Stimulated activated CD4-positive, alpha-beta T cell treated with anti-CD3 and anti-CD28 coated beads, Interleukin-4, amount 100 ng/mL, for 1 hour (primary cell): ENCODE data around the gene CPNE7.
"Not testable (repeated sequence)": the region's sequence is repeated elsewhere in the genome, so short reads cannot be mapped to it uniquely, and the experiment has no call there.

Experiments used
- DNase-seq: peaks from one replicate; pipeline ENCODE4 v3.0.0-alpha.2; 2020

CPNE7 gene

DNA sequence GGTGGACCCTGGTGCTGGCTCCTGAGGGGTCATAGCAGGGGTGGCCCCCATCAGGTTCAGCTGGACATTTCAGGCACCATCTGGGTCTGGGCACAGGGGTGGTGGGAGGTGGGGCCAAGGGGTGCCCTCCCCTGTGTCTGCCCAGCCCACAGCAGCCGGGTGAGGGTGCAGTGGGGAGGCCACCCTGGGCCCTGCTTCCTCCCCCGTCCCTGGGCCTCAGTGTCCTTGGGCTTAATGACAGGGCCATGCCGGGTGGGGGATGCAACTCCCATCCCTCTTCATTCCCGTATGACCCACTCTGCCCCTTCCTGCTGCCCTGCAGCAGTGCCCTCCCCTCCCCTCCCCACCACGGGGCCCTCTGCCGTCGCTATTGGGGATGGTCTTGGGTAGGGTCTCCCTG lies 10.7 kb downstream of the CPNE7 start:
- DNase-seq = no peak

- peak; percentile 26 for DNase-seq
These were observed 11.3 kb downstream of the CPNE7 start for GRCh38 chr16:89586853-89587252.

GRCh38 chr16:89587676-89588075 lies 12.1 kb downstream of the CPNE7 start:
- not testable (repeated sequence) for DNase-seq

DNA sequence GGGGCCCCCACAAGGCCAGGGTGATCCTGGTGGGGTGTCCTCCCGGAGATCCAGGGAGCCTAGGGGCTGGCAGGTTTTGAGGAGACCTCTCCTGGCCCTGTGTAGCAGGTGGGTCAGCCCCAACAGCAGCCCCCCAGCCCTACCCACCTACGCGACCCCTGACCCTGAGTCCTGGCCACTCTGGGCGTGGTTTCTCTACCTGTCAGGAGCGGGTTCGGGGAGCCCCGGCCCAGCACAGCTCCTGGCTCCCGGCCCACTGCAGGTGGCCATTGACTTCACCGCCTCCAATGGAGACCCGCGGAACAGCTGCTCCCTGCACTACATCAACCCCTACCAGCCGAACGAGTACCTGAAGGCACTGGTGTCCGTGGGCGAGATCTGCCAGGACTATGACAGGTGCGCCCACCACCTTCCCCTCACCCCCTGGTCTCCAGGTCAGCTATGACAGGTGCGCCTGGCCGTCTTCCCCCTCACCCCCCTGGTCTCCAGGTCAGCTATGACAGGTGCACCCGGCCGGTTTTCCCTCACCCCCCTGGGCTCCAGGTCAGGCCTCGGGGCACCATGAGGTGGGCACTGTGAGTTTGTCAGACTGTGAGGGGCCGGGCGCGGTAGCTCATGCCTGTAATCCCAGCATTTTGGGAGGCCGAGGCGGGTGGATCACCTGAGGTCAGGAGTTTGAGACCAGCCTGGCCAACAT lies 13.0 kb downstream of the CPNE7 start:
- no peak for DNase-seq

DNA sequence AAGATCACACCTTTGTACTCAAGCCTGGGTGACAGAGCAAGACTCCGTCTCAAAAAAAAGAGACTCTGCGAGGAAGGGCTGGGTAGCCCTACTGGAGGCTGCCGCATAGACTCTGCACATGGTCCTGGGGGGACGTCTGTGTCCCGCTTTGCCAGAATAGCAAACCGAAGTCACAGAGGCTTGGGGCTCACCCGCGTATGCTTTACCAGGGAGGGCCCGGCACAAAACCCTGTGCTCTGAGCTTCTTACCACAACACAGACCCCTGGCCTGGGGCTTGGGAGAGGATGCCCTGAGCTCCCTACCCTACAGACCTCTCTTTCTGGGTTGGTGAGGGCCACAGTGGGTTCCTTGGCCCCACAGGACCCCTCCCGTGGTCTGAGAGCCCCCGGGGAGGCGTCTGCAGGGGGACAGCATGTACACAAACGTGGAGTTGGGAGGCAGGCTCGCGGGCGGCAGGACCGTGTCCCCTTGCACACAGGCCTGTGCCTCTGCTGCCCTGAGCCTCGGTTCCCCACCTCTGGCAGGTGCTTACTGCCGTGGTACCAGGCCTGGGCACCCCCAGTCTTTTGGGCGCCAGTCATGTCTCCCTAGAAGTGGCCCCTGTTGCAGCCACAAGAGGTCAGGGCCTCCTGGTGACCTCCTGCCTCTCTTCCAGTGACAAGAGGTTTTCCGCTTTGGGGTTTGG lies 13.8 kb downstream of the CPNE7 start:
- DNase-seq = no peak

DNA sequence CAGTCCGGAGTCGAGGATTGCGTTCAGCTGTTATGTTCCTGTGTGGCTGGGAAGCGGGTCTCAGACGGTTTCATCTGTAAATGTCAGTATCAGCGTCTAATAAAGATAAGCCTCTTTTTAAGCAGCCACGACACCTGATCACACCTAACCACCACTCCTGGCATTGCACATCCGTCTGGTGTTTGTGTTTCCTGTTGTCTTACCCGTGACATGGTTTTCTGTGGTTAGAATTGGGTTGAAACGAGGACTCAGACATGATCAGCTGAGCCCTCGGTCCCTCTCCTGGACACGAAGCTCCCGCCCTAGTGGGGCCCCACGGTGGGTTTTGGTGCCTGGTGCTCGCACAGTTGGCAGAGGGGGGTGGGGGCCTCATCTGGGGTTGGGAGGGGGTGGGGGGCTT lies 18.3 kb downstream of the CPNE7 start:
- DNase-seq = no peak

DNA sequence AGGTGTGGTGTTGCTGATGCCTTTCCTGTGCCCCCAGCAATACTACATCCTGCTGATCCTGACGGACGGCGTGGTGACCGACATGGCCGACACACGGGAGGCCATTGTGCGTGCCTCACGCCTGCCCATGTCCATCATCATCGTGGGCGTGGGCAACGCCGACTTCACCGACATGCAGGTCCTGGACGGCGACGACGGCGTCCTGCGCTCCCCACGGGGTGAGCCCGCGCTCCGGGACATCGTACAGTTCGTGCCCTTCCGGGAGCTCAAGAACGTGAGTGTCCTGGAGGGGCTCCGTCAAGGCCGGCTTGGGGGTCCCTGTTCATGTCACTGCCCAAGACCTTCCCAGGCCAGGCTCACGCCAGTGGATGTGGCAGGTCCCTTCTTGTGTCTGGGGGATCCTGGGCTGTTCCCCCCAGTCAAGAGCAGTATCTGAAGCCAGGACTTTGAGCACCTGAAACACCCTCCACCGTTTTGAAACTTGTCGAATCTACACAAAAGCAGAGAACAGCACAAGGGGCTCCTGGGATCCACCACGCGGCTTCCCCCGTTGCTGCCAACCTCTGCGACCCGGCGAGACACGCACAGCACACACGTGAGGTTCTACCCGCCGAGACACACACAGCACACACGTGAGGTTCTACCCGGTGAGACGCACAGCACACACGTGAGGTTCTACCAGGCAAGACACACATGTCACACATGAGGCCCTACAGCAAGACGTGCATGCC lies 19.9 kb downstream of the CPNE7 start:
- DNase-seq = no peak

- no peak for DNase-seq
These were observed 20.6 kb downstream of the CPNE7 start for GRCh38 chr16:89596061-89596689.

DNA sequence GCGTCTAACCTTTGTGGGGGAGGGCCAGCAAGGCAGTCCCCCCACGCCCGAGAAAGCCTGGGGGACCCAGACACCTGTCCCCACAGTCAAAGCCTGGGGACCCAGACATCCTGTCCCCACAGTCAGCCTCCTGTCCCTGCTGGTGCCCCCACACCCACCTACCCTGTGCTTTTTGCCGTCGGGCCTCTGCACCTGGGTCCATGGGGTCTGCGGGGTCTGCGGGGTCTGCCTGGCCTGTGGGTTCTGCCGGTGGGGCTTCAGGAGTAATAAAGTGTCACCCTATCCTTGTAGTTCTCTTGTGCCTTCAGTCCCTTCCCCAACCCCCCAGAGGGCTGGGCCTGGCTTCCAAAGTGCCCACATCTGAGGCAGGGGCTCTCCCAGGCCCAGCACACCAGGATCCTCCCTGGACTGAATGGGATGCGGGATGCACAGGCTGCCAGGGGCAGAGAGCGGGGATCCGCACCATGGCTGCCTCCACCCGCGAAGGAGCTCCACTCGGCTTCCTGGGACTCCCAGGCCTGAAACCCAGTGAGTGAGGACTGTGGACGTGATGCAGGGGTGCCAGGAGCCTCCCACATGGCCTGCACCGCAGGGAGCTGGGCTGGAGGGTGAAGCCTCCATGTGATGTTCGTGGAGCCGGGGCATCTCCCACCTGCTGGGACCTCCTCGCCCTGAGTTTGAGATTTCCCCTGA lies 21.5 kb downstream of the CPNE7 start:
- no peak for DNase-seq

DNA sequence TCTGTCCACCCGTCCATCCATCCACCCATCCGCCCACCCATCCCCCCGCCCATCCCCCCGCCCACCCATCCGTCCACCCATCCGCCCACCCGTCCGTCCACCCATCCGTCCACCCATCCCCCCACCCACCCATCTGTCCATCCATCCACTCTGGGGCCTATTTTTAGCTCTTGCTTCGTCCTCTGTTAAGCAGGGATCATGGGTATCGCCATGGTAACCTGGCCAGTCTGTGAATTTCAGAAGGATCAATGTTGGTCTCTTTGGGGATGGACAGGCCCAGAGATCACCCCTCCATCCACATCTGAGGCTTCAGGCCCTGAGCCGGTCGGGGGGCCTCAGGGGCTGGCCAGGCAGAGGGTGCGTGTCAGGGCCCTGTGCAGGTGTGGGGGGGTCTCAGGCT lies 22.6 kb downstream of the CPNE7 start:
- no peak for DNase-seq

GRCh38 chr16:89599451-89599858 lies 23.9 kb downstream of the CPNE7 start:
- DNase-seq = peak; percentile 22

DNA sequence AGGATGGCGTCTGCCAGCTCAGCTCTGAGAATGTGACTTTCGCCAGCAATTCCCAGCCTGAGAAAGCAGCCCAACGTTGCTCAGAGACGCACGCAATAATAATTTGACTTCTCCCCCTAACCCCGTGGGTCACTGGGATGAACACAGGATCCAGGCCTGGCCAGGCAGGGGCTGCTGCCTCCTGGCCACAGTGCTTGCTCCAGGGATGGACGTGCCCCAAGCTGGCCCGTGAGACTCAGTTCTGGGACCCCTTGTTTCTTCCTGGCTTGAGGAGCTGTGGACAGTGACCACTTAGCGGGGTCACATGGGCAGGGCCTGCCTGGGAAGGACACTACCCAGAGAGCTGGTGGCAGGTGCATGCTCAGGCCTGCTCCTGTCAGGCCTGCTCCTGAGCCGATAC lies 24.3 kb downstream of the CPNE7 start:
- DNase-seq = no peak

DNA sequence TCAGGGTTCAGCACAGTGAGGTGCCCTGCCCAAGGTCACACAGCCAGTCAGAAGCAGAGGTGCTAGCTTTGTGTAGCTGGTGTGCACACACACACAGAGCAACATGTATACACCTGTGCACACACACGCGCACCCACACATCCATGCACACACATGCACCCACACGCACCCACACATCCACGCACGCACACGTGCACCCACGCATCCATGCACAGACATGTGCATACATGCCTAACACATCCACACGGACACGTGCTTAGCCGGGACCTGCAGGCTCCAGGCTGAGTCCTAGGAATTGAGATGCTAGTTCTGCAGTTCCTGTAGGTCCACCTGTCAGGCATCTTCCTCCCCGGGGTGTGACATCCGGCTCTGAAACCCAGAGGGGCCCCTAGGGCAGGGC lies 24.9 kb downstream of the CPNE7 start:
- DNase-seq = no peak

DNA sequence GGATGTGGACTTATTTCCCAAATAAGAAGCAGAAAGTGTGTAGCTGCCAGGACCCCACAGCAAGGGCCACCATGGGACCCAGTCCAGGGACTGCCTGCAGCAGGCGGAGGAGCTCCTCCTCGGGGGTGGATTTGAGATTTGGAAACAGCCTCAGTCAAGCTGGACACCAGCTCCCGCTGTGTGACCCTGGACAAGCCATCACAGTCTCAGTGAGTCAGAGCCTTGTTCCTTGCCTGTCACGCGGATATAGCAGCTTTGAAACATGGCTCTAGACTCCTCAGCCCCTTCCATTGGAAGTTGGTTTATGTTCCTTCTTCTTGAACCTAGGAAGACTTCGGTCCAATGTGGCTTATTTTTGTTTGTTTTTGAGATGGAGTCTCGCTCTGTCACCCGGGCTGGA lies 25.4 kb downstream of the CPNE7 start:
- no peak for DNase-seq

- DNase-seq = no peak
These were observed 26.3 kb downstream of the CPNE7 start for GRCh38 chr16:89601906-89602272.

DNA sequence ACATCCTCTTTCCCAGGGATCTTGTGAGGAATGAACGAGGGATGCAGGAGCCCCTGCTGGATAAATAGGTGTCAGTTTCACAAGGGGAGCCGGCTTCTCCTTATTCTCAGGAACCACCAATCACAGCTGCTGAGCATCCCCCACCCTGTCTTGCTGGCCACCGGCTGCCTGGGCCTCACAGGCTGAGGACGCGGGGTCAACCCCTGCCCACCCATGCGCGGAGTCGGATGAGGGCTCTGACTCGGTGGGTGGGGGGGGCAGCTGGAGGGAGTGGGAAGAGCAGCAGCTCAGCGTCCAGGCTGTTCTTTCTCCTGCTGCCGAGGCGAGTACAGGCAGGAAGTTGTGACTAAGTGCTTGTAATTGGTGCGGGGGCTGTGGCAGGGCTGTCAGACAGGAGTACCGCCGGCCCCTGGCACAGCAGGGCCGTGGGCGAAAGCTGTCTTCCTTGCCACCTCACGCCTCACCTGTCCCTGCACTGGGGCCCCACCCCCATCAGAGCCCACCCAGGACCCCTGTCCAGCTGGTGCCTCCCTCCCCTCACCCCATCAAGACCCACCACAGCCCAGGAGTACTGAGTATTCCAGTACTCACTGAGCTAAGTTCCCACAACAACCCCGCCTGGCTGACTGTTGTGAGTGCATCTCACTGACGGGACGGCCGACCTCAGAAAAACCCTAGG lies 26.9 kb downstream of the CPNE7 start:
- DNase-seq = peak; percentile 73

DNA sequence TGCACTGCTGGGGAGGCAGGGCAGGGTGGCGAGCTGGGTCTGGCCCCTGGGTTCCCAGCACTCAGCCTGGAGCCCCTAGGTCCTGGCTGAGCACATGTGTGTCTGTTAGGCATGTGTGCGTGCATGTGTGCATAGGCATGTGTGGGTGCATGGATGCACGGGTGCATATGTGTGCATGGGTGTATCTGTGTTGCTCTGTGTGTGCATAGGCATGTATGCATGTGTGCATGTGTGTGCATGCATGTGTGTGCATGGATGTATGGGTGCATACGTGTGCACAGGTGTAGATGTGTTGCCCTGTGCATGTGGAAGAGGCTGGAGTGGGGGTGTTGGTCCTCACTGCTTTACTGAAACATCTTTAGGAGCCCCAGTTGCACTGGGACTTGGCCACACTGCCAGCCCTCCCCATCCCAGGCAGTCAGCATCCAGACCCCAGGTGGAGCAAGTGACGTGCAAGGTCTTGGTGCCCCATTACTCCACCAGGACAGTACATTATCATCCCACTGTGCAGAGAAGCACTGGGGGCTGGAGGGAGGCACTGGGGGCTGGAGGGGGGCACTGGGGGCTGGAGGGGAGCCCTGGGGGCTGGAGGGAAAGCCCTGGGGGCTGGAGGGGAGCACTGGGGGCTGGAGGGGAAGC lies 27.5 kb downstream of the CPNE7 start:
- no peak for DNase-seq

- no peak for DNase-seq
These were observed 29.2 kb downstream of the CPNE7 start for GRCh38 chr16:89604764-89605163.

GRCh38 chr16:89605186-89605970 lies 29.8 kb downstream of the CPNE7 start:
- no peak for DNase-seq

GRCh38 chr16:89606006-89606405 lies 30.4 kb downstream of the CPNE7 start:
- no peak for DNase-seq

DNA sequence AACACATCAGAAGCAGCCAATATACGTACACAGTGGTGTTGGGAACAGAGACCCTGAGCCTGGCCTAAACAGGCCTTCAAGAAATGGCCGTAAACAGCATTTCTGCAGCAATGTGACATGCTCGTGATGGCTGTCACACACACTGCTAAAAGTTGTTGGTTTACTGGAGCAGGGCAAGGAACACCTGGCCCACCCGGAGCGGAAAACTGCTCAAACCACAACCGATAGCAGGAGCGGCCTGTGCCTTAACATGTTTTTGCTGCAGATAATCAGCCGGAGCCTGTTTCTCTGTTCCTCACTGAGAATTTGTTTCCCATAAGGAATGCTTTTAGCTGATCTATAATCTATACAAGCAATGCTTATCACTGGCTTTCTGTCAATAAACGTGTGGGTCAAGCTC lies 31.9 kb downstream of the CPNE7 start:
- DNase-seq = no peak
